SK-N-SH (cell line): Measurements from ENCODE around the gene MAP6D1. TPM values are rescaled to one million over a fixed set of nuclear protein-coding genes. Genes with fewer than 3 reads are reported as not detected.
"Not testable (repeated sequence)": the region's sequence is repeated elsewhere in the genome, so short reads cannot be mapped to it uniquely, and the experiment has no call there.

Experiments
- CTCF ChIA-PET: fragments of 300-600, 350-600 bp; formaldehyde crosslinking; extraction: SDS; loops from one replicate; lab custom pipeline; 2021; lab: Yijun Ruan, JAX
- POLR2A ChIA-PET: fragments of 350-600 bp; sonication (Branson Sonifier 250); formaldehyde crosslinking; extraction: SDS; loops from one replicate; lab custom pipeline; 2020; ENCODE audit warnings: antibody characterized with exemption, inconsistent platforms; lab: Yijun Ruan, JAX
- DNase-seq: peaks from one replicate; pipeline ENCODE4 v3.0.0; 2012
- H2AFZ ChIP-seq: fragments of 200-600 bp; sonication (generic); 2 replicates; pipeline ENCODE4 v1.8.1; 2016; ENCODE audit warnings: antibody characterized with exemption, mild to moderate bottlenecking, low read depth
- H3F3A ChIP-seq: fragments of 200-600 bp; sonication (generic); replicated peaks from 2 replicates; pipeline ENCODE3; 2016; ENCODE audit warnings: antibody characterized with exemption, mild to moderate bottlenecking; ENCODE audit not compliant: insufficient read depth
- H3K27ac ChIP-seq, 2 experiments: fragments of 200-500 bp in 1 of 2; fragments of 200-600 bp in 1 of 2; sonication (Bioruptor generic) in 1 of 2; sonication (generic), shearing (Covaris generic) in 1 of 2; 2 replicates each; pipeline versions ENCODE4 v1.5.1 to v1.6.1; 2014 to 2016; ENCODE audit warnings: low read depth in 2 of 2, inconsistent platforms in 1 of 2, low read length in 1 of 2, mild to moderate bottlenecking in 1 of 2, mixed read lengths in 1 of 2
- H3K27me3 ChIP-seq: fragments of 200-600 bp; sonication (generic), shearing (Covaris generic); 2 replicates; pipeline ENCODE4 v1.6.1; 2016; ENCODE audit warnings: mixed run types; ENCODE audit not compliant: insufficient read depth
- H3K36me3 ChIP-seq, 2 experiments: fragments of 200-500 bp in 1 of 2; fragments of 200-600 bp in 1 of 2; sonication (Bioruptor generic) in 1 of 2; sonication (generic) in 1 of 2; replicated peaks in 1 of 2; 2 replicates each; pipeline versions ENCODE3 to v1.5.1; 2014 to 2016; ENCODE audit warnings: low read length in 1 of 2, mild to moderate bottlenecking in 1 of 2; ENCODE audit not compliant: insufficient read depth in 2 of 2, control insufficient read depth in 1 of 2
- H3K4me1 ChIP-seq, 2 experiments: fragments of 200-500 bp in 1 of 2; fragments of 200-600 bp in 1 of 2; sonication (Bioruptor generic) in 1 of 2; sonication (generic), shearing (Covaris generic) in 1 of 2; 2 replicates each; pipeline versions ENCODE4 v1.5.1 to v1.6.1; 2014 to 2016; ENCODE audit warnings: low read depth in 1 of 2, low read length in 1 of 2, mixed run types in 1 of 2; ENCODE audit not compliant: insufficient read depth in 2 of 2, control insufficient read depth in 1 of 2
- H3K4me2 ChIP-seq: fragments of 200-600 bp; sonication (generic), shearing (Covaris generic); 2 replicates; pipeline ENCODE4 v1.6.1; 2017; ENCODE audit warnings: mixed run types
- H3K4me3 ChIP-seq, 2 experiments: fragments of 200-500 bp in 1 of 2; fragments of 200-600 bp in 1 of 2; sonication (Bioruptor generic) in 1 of 2; sonication (generic), shearing (Covaris generic) in 1 of 2; 2 replicates each; pipeline versions ENCODE4 v1.5.1 to v1.8.1; 2014 to 2016; ENCODE audit warnings: low read depth in 2 of 2, inconsistent platforms in 1 of 2, low read length in 1 of 2, mild to moderate bottlenecking in 1 of 2, mixed read lengths in 1 of 2, moderate library complexity in 1 of 2
- H3K79me2 ChIP-seq: fragments of 200-600 bp; sonication (generic); 2 replicates; pipeline ENCODE4 v1.8.1; 2017; ENCODE audit warnings: mild to moderate bottlenecking; ENCODE audit not compliant: insufficient read depth
- H3K9ac ChIP-seq: fragments of 200-600 bp; sonication (generic); 2 replicates; pipeline ENCODE4 v1.6.1; 2017; ENCODE audit warnings: mixed run types
- H3K9me2 ChIP-seq: fragments of 200-600 bp; sonication (generic); 2 replicates; pipeline ENCODE4 v1.6.1; 2017; ENCODE audit warnings: mixed run types
- H3K9me3 ChIP-seq: fragments of 200-600 bp; sonication (generic); 2 replicates; pipeline ENCODE4 v1.6.1; 2017; ENCODE audit warnings: mixed run types, mild to moderate bottlenecking, moderate library complexity
- H4K20me1 ChIP-seq: fragments of 200-600 bp; sonication (generic); 2 replicates; pipeline ENCODE4 v1.6.1; 2017; ENCODE audit warnings: mild to moderate bottlenecking, mixed run types; ENCODE audit not compliant: insufficient read depth
- ELF1 ChIP-seq: IDR thresholded peaks from 2 replicates; pipeline ENCODE4 v1.4.0; 2012
- EZH2phosphoT487 ChIP-seq: fragments of 200-600 bp; sonication (generic); IDR thresholded peaks from 2 replicates; pipeline ENCODE4 v1.6.1; 2017; ENCODE audit warnings: low read depth, mixed run types, mild to moderate bottlenecking, antibody characterized with exemption, moderate library complexity, borderline replicate concordance
- FOSL2 ChIP-seq: IDR thresholded peaks from 2 replicates; pipeline ENCODE4 v1.4.0; 2012; ENCODE audit warnings: low read depth, mild to moderate bottlenecking, moderate library complexity, borderline replicate concordance
- FOXJ3 ChIP-seq: sonication (generic); formaldehyde crosslinking; IDR thresholded peaks from 2 replicates; pipeline ENCODE4 v1.5.1; 2020; ENCODE audit warnings: mild to moderate bottlenecking, missing genetic modification reagents
- MEF2A ChIP-seq: IDR thresholded peaks from 2 replicates; pipeline ENCODE4 v1.4.0; 2012; ENCODE audit warnings: low read depth, borderline replicate concordance
- NRF1 ChIP-seq: IDR thresholded peaks from 2 replicates; pipeline ENCODE4 v1.6.1; 2012; ENCODE audit warnings: low read depth, mild to moderate bottlenecking, low read length
- PBX3 ChIP-seq: IDR thresholded peaks from 2 replicates; pipeline ENCODE4; 2012
- POLR2AphosphoS5 ChIP-seq: IDR thresholded peaks from 2 replicates; pipeline ENCODE4 v1.6.1; 2012; ENCODE audit warnings: low read depth, low read length
- RXRA ChIP-seq: IDR thresholded peaks from 2 replicates; pipeline ENCODE4 v1.4.0; 2012; ENCODE audit warnings: low read depth, mild to moderate bottlenecking, borderline replicate concordance
- SIN3A ChIP-seq: IDR thresholded peaks from 2 replicates; pipeline ENCODE4 v1.6.1; 2012; ENCODE audit warnings: low read depth, mild to moderate bottlenecking, low read length, moderate library complexity, borderline replicate concordance
- SMC3 ChIP-seq: IDR thresholded peaks from 2 replicates; pipeline ENCODE4 v1.6.1; 2012; ENCODE audit warnings: low read depth, low read length, improper control_type of control experiment
- TAF1 ChIP-seq: IDR thresholded peaks from 2 replicates; pipeline ENCODE4 v1.6.1; 2012; ENCODE audit warnings: low read depth, mild to moderate bottlenecking, low read length, moderate library complexity, borderline replicate concordance
- WGBS: methylation state at CpG from one replicate; pipeline ENCODE4 v1.1.6; 2017; ENCODE audit warnings: low lambda C conversion rate; 5-methylcytosine and 5-hydroxymethylcytosine counted together
- polyA plus RNA-seq, 3 experiments: library from polyadenylated mRNA; depleted of rRNA; stranded (reverse); fragments of >200 nt; gene quantifications; 2 replicates each; pipeline ENCODE4 v1.2.3, GENCODE V29; 2012
- TF ChIP-seq, protein P1 (sequence below): fragments of 150-350 bp; IDR thresholded peaks from 2 replicates; pipeline ENCODE4 v1.6.1; 2016; ENCODE audit warnings: mild to moderate bottlenecking, low read depth, low read length
- TF ChIP-seq, protein P2 (sequence below): IDR thresholded peaks from 2 replicates; pipeline ENCODE4 v1.4.0; 2012; ENCODE audit warnings: low read depth, borderline replicate concordance

Gene MAP6D1
- polyA plus RNA-seq, 1 of the 3 experiments (the other 2 are of a cell fraction) = 2.6 TPM

- TF ChIP-seq POLR2AphosphoS5 (no peak), FOSL2 (no peak), EZH2phosphoT487 (no peak), FOXJ3 (CRISPR knock-in tag) (no peak), RXRA (no peak), SIN3A (no peak), MEF2A (no peak), ELF1 (no peak), TAF1 (no peak), NRF1 (no peak), PBX3 (no peak)
- TF ChIP-seq, protein P1, sequence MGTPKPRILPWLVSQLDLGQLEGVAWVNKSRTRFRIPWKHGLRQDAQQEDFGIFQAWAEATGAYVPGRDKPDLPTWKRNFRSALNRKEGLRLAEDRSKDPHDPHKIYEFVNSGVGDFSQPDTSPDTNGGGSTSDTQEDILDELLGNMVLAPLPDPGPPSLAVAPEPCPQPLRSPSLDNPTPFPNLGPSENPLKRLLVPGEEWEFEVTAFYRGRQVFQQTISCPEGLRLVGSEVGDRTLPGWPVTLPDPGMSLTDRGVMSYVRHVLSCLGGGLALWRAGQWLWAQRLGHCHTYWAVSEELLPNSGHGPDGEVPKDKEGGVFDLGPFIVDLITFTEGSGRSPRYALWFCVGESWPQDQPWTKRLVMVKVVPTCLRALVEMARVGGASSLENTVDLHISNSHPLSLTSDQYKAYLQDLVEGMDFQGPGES = no peak
- TF ChIP-seq, all 33 proteins: peak for 0
Observed at GRCh38 chr3:183789826-183790225, 35.6 kb downstream of the MAP6D1 start (continued).

DNA sequence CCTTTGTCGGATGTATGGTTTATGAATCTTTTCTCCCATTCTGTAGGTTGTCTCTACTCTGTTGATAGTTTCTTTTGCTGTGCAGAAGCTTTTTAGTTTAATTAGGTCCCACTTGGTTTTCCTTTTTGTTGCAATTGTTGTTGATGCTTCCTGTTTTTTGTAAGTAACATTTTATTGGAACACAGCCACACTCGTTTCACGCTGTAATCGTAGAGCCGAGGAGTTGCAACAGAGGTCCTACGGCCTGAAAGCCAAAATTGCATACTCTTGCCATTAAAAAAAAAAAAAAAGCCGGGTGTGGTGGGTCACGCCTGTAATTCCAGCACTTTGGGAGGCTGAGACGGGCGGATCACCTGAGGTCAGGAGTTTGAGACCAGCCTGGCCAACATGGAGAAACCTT, 40.9 kb downstream of the MAP6D1 start:
- DNase-seq, H3K4me3 ChIP-seq, H4K20me1 ChIP-seq, H3K9ac ChIP-seq, CTCF ChIA-PET, H3K27me3 ChIP-seq, H3K27ac ChIP-seq, POLR2A ChIA-PET, H3K9me2 ChIP-seq, H2AFZ ChIP-seq, H3K9me3 ChIP-seq, H3K4me1 ChIP-seq, H3F3A ChIP-seq, H3K4me2 ChIP-seq: not testable (repeated sequence)
- H3K36me3 ChIP-seq = peaks cover 45 to 73% of the 10 kb centered on the region in 2 experiments
- WGBS = 99% methylated on average over 10 of the region's 10 CpGs
- H3K79me2 ChIP-seq = peaks cover 13% of the 10 kb centered on the region

DNA sequence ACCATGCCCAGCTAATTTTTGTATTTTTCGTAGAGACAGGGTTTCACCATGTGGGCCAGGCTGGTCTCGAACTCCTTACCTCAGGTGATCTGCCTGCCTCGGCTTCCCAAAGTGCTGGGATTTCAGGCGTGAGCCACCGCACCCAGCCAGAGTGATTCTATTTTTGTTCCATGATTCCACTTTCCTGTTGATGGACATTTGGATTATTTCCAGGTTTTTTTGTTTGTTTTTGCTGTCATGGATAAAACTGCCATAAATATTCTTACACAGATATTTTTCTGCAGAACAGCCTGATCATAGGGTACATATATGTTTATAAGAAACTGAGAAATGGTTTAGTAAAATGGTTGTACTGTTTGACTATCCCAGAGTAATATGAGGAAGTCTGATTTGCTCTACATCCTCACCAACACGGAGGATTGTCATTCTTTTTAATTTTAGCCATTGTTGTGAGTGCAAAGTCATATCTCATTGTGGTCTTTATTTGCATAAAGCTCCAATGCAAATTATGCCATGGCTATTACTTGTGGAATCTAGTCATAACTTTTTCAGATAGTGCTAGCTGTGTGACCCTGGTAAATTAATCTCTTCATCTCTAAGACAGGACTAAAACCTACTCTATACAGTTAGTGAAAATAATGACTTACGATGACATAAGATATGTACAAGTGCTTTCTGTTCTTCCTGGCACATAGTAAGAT, 42.7 kb downstream of the MAP6D1 start:
- Histone ChIP-seq H2AFZ (no peak overlapping the region), H3K27me3 (no peaks in the 10 kb centered on the region), H3K9me3 (no peaks in the 10 kb centered on the region), H3K9me2 (no peaks in the 10 kb centered on the region), H3K36me3 (peaks cover 49 to 78% of the 10 kb centered on the region in 2 experiments), H4K20me1 (no peaks in the 10 kb centered on the region), H3K4me2 (no peak overlapping the region), H3K4me3 (no peak overlapping the region), H3F3A (peaks cover 8% of the 10 kb centered on the region), H3K27ac (no peak overlapping the region; a peak in 1 of 4 replicates), H3K9ac (no peak overlapping the region), H3K79me2 (peaks cover 9% of the 10 kb centered on the region; the same call in 1 of the 2 replicates), H3K4me1 (no peaks in the 10 kb centered on the region; a peak in 1 of 4 replicates)
- POLR2A ChIA-PET = no interaction called here
- DNase-seq = no peak
- CTCF ChIA-PET = no interaction called here
- whole genome bisulfite sequencing = 97% methylated on average over 7 of the region's 7 CpGs
- TF ChIP-seq MEF2A (no peak), SMC3 (no peak)
- TF ChIP-seq, protein P2, sequence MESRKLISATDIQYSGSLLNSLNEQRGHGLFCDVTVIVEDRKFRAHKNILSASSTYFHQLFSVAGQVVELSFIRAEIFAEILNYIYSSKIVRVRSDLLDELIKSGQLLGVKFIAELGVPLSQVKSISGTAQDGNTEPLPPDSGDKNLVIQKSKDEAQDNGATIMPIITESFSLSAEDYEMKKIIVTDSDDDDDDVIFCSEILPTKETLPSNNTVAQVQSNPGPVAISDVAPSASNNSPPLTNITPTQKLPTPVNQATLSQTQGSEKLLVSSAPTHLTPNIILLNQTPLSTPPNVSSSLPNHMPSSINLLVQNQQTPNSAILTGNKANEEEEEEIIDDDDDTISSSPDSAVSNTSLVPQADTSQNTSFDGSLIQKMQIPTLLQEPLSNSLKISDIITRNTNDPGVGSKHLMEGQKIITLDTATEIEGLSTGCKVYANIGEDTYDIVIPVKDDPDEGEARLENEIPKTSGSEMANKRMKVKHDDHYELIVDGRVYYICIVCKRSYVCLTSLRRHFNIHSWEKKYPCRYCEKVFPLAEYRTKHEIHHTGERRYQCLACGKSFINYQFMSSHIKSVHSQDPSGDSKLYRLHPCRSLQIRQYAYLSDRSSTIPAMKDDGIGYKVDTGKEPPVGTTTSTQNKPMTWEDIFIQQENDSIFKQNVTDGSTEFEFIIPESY = no peak
